NCI-H460 (cell line): ENCODE measurements around the gene MPST. TPM values are rescaled to one million over a fixed set of nuclear protein-coding genes. Genes with fewer than 3 reads are reported as not detected.
"Not testable (repeated sequence)": the region's sequence is repeated elsewhere in the genome, so short reads cannot be mapped to it uniquely, and the experiment has no call there.

Experiments used
- DNase-seq: peaks from one replicate; pipeline ENCODE4 v3.0.0-alpha.2; 2016; ENCODE audit warnings: low read depth; ENCODE audit errors: extremely low read depth
- total RNA-seq: library from RNA; depleted of rRNA; stranded (reverse); fragments of >200 nt; shearing (Covaris generic); gene quantifications from 2 replicates; pipeline ENCODE4 v1.2.3, GENCODE V29; 2014

MPST gene
- total RNA-seq, 1 experiment from 2014 or later: 41.9 TPM

GRCh38 chr22:37059876-37060449, 40.4 kb downstream of the MPST start:
- no peak for DNase-seq

DNA sequence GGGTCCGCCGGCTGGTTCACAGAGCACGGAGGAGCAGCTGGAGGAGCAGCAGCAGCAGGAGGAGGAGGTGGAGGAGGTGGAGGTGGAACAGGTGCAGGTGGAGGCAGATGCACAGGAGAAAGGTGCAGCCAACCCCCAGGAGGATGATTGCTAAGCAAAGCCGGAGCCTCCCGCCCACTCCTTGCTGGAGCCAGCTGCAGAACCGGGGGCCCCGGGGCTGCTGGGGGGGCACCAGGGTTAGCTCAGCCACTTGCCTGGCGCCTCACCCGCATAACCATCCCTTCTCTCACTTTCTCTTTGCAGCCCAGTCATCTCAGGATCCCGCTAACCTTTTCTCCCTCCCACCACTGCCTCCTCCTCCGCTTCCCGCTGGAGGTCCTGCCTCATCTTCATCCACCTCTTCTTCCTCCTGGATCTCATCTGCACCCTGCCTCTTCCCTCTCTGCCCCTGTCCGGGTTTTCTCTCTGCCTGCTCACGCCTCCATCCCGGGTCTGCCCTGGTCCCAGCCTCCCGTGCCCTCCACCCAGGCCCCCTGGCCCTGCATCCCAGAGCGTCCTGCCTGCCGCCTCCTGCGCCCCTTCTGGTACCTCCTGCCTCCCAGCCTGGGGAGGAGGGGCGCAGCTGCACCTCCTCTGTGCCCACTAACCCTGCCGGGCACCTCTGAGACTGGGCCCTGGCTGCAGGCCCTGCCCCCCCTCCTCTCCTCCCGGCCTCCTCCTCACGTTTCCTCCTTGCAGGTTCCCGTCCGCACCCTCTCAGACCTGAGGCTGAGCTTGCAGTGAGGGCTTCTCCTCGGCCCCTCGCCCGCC, 41.5 kb downstream of the MPST start:
- no peak for DNase-seq

DNA sequence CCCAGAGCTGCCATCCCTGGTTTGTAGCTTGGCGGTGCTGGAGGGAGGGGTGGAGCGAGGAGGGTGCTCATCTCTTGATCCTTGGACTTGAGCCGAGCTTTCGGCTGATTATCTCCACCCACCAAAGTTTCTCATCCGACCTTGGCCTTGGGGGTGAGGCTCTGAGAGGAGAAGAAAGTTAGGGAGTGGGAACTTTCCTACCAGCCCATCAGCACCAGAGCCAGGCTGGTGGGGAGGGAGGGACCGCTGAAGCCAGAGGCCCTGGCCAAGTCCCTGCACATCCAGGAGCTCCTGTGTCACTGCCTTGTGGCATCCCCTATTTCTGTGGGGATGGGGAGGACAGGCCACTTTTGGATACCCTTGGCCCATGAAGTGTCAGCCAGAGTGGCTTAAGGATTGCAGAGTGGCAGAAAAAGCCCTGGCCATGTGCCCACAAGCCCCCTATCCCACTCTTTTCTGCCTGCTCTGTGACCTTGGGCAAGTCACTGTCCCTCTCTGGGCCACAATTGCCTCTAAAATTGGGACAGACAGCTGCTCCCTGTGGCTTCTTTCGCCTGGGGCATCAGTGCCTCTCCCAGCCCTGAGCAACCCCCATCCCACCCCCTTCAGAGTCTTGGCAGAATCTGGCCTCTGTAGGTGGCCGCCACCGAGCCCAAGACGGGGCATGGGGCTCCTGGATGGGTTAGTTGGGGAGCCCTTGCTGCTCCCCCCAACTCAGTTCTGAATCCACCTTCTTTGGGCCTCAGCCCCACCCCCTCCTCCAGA, 42.3 kb downstream of the MPST start:
- no peak for DNase-seq

GRCh38 chr22:37062376-37062675, 42.8 kb downstream of the MPST start:
- no peak for DNase-seq

GRCh38 chr22:37062702-37063381, 43.3 kb downstream of the MPST start:
- no peak for DNase-seq

DNA sequence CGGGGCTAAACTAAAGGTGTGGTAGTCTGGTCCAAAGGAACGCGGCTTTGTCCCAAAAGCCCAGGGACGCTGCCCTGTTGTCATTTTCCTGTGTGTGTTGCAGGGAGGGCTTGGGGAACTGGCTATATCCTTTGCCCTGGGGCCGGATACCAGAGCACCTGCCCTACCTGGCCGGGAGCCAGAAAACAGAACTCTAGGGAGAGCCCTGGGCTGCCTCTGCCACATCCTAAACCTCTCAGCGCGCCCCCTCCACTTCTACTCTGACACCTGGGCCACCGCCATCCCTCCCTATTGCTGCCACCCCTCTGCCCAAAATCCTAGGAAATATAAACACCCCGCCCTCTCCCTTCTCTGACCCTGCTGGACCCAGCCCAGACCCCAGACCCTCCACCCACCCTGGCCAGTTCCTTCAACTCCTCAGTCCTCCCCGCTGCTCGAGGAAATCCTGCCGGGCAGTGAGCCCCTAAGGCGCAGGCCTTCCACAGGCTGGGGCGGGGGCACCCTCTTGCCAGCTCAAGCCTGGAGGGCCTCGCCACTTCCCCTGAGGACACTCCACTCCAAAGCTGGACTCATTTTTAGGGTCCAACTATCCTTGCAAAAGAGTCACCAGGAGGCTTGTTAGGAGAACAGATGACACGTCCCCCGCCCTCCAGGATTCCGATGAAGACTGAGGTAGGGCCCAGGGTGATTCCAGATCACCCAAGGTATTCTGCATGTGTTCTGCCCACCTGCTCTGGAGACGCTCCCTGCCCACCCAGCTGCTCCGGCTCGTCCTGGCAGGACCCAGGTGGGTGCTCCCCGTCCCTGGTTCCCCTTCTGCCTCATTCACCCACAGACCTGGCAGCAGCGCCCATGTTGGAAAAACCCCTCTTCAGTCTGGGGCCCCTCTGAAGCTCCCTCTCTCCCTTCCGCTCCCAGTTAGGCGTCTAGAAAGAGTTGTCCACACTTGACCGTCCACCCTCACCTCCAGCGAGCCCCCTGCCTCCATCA, 44.2 kb downstream of the MPST start:
- DNase-seq: no peak

GRCh38 chr22:37064553-37064952, 45.0 kb downstream of the MPST start:
- DNase-seq: no peak

GRCh38 chr22:37065180-37065579, 45.6 kb downstream of the MPST start:
- DNase-seq: no peak

GRCh38 chr22:37065961-37066360, 46.4 kb downstream of the MPST start:
- no peak for DNase-seq

DNA sequence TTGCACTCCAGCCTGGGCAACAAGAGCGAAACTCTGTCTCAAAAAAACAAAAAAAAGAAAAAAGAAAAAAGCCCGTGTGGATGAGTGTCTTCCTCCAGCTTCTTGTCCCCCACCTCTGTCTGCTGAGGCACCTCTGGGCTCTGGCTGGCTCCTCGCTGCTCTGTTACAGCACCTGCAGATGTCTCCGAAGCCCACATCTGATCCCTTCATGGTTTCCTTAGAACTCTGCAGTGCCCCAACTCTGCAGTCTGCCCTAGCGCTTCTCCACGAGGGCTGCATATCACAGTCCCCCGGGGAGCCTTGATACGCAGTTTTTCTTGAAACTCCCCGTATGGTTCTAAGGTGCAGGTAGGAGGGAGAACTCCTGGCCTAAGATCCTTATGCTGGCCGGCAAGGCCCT, 47.9 kb downstream of the MPST start:
- DNase-seq: no peak

DNA sequence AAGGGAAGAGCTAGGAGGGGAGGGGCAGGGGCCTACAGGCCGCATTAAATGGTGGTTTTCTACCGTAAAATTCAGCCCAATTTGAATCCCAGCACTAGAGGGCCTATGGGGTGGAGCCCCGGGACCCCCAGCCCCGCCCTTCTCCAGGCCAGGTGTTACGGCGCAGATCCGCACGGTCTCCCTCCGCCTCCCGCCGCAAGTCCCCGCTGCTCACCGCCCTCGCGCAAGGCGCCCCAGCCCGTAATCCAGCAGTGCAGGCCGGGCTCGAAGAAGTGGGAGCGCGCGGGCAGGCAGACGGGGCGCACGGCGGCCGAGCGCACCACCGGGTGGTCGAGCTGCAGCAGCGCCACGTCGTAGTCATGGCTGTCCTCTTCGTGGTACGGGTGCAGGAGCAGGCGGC, 49.3 kb downstream of the MPST start:
- DNase-seq: no peak

DNA sequence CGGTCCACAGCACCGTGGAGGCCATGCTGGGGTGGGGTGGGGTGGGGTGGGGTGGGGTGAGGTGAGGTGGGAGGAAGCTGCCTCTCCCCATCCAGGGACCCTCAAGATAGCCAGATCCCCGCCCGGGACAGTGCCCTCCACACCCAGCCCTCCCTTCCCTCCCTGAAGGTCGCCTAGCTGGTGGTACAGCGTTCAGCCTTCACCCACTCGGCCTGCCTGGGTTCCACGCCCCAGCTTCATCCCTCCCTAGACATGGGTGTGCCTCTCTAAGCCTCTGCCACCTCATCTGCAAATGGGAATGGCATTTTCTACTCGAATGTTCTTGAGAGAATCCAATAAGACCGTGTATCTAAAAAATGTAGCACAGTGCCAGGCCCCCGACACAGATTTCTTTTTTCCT, 49.8 kb downstream of the MPST start:
- no peak for DNase-seq

GRCh38 chr22:37069719-37070118, 50.2 kb downstream of the MPST start:
- no peak for DNase-seq

DNA sequence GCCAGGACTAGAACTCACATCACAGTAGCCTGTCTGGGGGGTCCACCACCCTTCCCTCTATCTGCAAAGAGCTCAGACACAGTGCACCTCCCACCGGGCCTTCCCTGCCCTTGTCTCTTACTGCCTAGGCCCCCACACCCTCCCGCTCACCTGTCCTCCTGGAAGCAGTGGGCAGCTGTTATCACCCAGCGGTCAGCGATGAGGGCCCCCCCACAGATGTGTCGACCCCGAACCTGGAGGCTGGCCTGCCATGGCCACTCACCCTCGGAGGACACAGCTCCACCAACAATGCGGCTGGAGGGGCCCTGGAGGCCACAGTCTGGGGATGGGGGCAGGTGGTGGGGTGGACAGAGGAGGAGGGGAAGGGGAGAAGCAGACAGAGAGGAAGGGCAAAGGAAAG, 50.8 kb downstream of the MPST start:
- DNase-seq: no peak

- no peak for DNase-seq
Measured at GRCh38 chr22:37070744-37071143, 51.2 kb downstream of the MPST start.

DNA sequence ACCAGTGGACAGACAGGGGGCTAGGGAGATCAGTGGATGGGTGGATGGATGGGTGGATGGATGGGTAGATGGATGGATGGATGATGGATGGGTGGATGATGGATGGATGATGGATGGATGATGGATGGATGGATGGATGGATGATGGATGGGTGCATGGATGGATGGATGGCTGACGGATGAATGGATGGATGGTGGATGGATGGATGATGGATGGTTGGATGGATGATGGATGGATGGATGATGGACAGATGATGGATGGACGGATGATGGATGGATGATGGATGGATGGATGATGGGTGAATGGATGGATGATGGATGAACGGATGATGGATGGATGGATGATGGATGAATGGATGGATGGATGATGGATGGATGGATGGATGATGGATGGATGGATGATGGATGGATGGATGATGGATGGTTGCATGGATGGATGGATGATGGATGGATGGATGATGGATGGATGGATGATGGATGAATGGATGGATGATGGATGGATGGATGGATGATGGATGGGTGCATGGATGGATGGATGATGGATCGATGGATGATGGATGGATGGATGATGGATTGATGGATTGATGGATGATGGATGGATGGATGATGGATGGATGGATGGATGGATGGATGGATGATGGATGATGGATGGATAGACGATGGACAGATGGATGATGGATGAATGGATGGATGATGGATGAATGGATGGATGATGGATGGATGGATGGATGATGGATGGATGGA, 52.5 kb downstream of the MPST start:
- DNase-seq: not testable (repeated sequence)

- DNase-seq: no peak
Measured at GRCh38 chr22:37072673-37073072, 53.1 kb downstream of the MPST start.

GRCh38 chr22:37074537-37074936, 55.0 kb downstream of the MPST start:
- no peak for DNase-seq

GRCh38 chr22:37075046-37075445, 55.5 kb downstream of the MPST start:
- no peak for DNase-seq
